ENCODE data around the gene FBXO15.
A peak's percentile ranks its signal among the peaks of the same experiment; 100 is the strongest.

FBXO15 gene

GRCh38 chr18:74114116-74114515, 33.5 kb downstream of the FBXO15 start:
- no peak for DNase-seq (ENCODE audit: low read depth in 2 of 2)

- no peak for DNase-seq (ENCODE audit: low read depth in 2 of 2)
Measured at GRCh38 chr18:74113711-74114110, 33.9 kb downstream of the FBXO15 start.

GRCh38 chr18:74110976-74111375, 36.7 kb downstream of the FBXO15 start:
- DNase-seq (ENCODE audit: low read depth in 2 of 2): no peak

GRCh38 chr18:74110149-74110548, 37.5 kb downstream of the FBXO15 start:
- no peak for DNase-seq (ENCODE audit: low read depth in 2 of 2)

GRCh38 chr18:74108460-74108859, 39.2 kb downstream of the FBXO15 start:
- no peak for DNase-seq (ENCODE audit: low read depth in 2 of 2)

- DNase-seq (ENCODE audit: low read depth in 2 of 2): no peak
Measured at GRCh38 chr18:74097803-74098202, 49.8 kb downstream of the FBXO15 start.

- DNase-seq (ENCODE audit: low read depth in 2 of 2): no peak
Measured at GRCh38 chr18:74092922-74093321, 54.7 kb downstream of the FBXO15 start.

- no peak for DNase-seq (ENCODE audit: low read depth in 2 of 2)
Measured at GRCh38 chr18:74084184-74084855, 63.3 kb downstream of the FBXO15 start.

- DNase-seq (ENCODE audit: low read depth in 2 of 2): no peak
Measured at GRCh38 chr18:74083557-74083952, 64.1 kb downstream of the FBXO15 start.

GRCh38 chr18:74082742-74083556, 64.7 kb downstream of the FBXO15 start:
- DNase-seq (ENCODE audit: low read depth in 2 of 2): no peak

- DNase-seq (ENCODE audit: low read depth in 2 of 2): peak in 1 of 2 donors; percentile 5
Measured at GRCh38 chr18:74081966-74082741, 65.5 kb downstream of the FBXO15 start.

GRCh38 chr18:74078257-74078656, 69.4 kb downstream of the FBXO15 start:
- no peak for DNase-seq (ENCODE audit: low read depth in 2 of 2)

GRCh38 chr18:74074668-74075564, 72.7 kb downstream of the FBXO15 start:
- DNase-seq (ENCODE audit: low read depth in 2 of 2): no peak

- no peak for DNase-seq (ENCODE audit: low read depth in 2 of 2)
Measured at GRCh38 chr18:74073957-74074667, 73.5 kb downstream of the FBXO15 start.

GRCh38 chr18:74069178-74070050, 78.2 kb downstream of the FBXO15 start:
- no peak for DNase-seq (ENCODE audit: low read depth in 2 of 2)

- no peak for DNase-seq (ENCODE audit: low read depth in 2 of 2)
Measured at GRCh38 chr18:74068296-74068695, 79.3 kb downstream of the FBXO15 start.

GRCh38 chr18:74066018-74066417, 81.6 kb downstream of the FBXO15 start:
- DNase-seq (ENCODE audit: low read depth in 2 of 2): no peak

GRCh38 chr18:74065366-74065765, 82.3 kb downstream of the FBXO15 start:
- DNase-seq (ENCODE audit: low read depth in 2 of 2): no peak

GRCh38 chr18:74064510-74064909, 83.1 kb downstream of the FBXO15 start:
- no peak for DNase-seq (ENCODE audit: low read depth in 2 of 2)

GRCh38 chr18:74063557-74063956, 84.1 kb downstream of the FBXO15 start:
- DNase-seq (ENCODE audit: low read depth in 2 of 2): no peak
